ENCODE data around the gene TST. TPM values are rescaled to one million over a fixed set of nuclear protein-coding genes. Genes with fewer than 3 reads are reported as not detected.

Gene TST
- total and polyA plus RNA-seq, 2 donors (not counting 3 experiments of a cell fraction or from before 2014, with no cell fraction given), result 39.2 to 95.1 TPM

- Histone ChIP-seq H3K9ac (replicated peaks; ENCODE audit: extremely low read depth, insufficient read depth, low read length) (no peak overlapping the region), H3K9me3 (replicated peaks; ENCODE audit: control insufficient read depth, insufficient read depth, low read length) (no peaks in the 10 kb centered on the region), H3K4me3 (replicated peaks in 1 of 3; ENCODE audit: insufficient read depth in 1 of 3, low read depth in 1 of 3, low read length in 3 of 3) (no peak overlapping the region), H3K79me2 (ENCODE audit: control insufficient read depth, insufficient read depth, low read length) (no peaks in the 10 kb centered on the region), H3K4me2 (ENCODE audit: insufficient read depth, low read length) (no peak overlapping the region), H3K27me3 (ENCODE audit: control insufficient read depth in 2 of 2, insufficient read depth in 2 of 2, low read length in 2 of 2) (peaks cover 0 to 5% of the 10 kb centered on the region in 2 experiments), H3K36me3 (ENCODE audit: control insufficient read depth in 2 of 2, extremely low read depth in 1 of 2, insufficient read depth in 2 of 2, low read length in 2 of 2) (no peaks in the 10 kb centered on the region), H3K4me1 (ENCODE audit: control insufficient read depth, extremely low read depth, insufficient read depth, low read length) (no peaks in the 10 kb centered on the region), H3K27ac (ENCODE audit: insufficient read depth, low read depth, low read length) (no peak overlapping the region), H2AFZ (ENCODE audit: low read depth, low read length) (no peak overlapping the region), H3K9me1 (replicated peaks; ENCODE audit: control insufficient read depth, extremely low read depth, insufficient read depth, low read length) (no peaks in the 10 kb centered on the region), H4K20me1 (replicated peaks; ENCODE audit: control insufficient read depth, extremely low read depth, insufficient read depth, low read length) (no peaks in the 10 kb centered on the region)
- BruUV-seq (replicated peaks), result no TSS peak
- ChIA-PET POLR2A (interaction anchor here (0.7 kb wide), 1 partner anchor 117 kb away, joined by 3 read pairs; no protein-coding TSS in a partner anchor), CTCF (interaction anchor here (0.7 to 9.1 kb wide), 8 partner anchors 20 to 432 kb away, joined by 3 to 120 read pairs (median 4); partner anchors contain the start of genes NCF4 and TST)
- DNase-seq (ENCODE audit: low read depth, low spot score), result no peak
- FAIRE-seq, result no peak
- intact Hi-C loops (cut with micrococcal nuclease), result no loop called here
- TF ChIP-seq POLR2AphosphoS5 (IDR thresholded peaks at IDR 0.05; ENCODE audit: insufficient read depth, low read depth, low read length) (no peak), MAX (IDR thresholded peaks at IDR 0.05; ENCODE audit: insufficient read depth, insufficient read length) (no peak), MYC (IDR thresholded peaks at IDR 0.05; ENCODE audit: low read depth, low read length) (no peak), CTCF (IDR thresholded peaks at IDR 0.05; ENCODE audit: extremely low read depth in 1 of 2, insufficient read depth in 1 of 2, low read depth in 1 of 2, low read length in 2 of 2) (no peak), GATA2 (IDR thresholded peaks at IDR 0.05; ENCODE audit: insufficient read depth, insufficient read length, low read depth, low read length) (no peak), FOS (IDR thresholded peaks at IDR 0.05; ENCODE audit: borderline replicate concordance, insufficient read depth, low read length) (no peak), POLR2A (IDR thresholded peaks at IDR 0.05; ENCODE audit: low read depth, low read length) (no peak), JUN (IDR thresholded peaks at IDR 0.05; ENCODE audit: borderline replicate concordance, insufficient read depth, insufficient read length, low read depth) (no peak), EZH2 (IDR thresholded peaks at IDR 0.05; ENCODE audit: borderline replicate concordance, low read depth, low read length, severe bottlenecking) (no peak)
- dilution Hi-C loops (cut with MboI; ENCODE audit: extremely low pct_ligation_motif_present, low sequenced_read_pairs), result no loop called here
Measured at GRCh38 chr22:36979016-36979910, 40.0 kb downstream of the TST start.
